GM23248 (cell line): ENCODE data around the gene NOXO1. TPM values are rescaled to one million over a fixed set of nuclear protein-coding genes. Genes with fewer than 3 reads are reported as not detected.

Experiments used
- DNase-seq: peaks from one replicate; pipeline ENCODE4 v3.0.0-alpha.2; 2015
- H2AFZ ChIP-seq: fragments of 200-600 bp; sonication (generic); 2 replicates; pipeline ENCODE4 v1.6.1; 2016; ENCODE audit warnings: antibody characterized with exemption
- H3F3A ChIP-seq: fragments of 200-600 bp; sonication (generic); 2 replicates; pipeline ENCODE4 v1.6.1; 2016; ENCODE audit warnings: mild to moderate bottlenecking, antibody characterized with exemption, mixed run types; ENCODE audit not compliant: insufficient read depth
- H3K27ac ChIP-seq: fragments of 200-600 bp; sonication (generic); 2 replicates; pipeline ENCODE4 v1.5.1; 2016; ENCODE audit warnings: mild to moderate bottlenecking
- H3K27me3 ChIP-seq: fragments of 200-600 bp; sonication (generic); replicated peaks from 2 replicates; pipeline ENCODE4 v1.6.1; 2016; ENCODE audit warnings: mild to moderate bottlenecking; ENCODE audit not compliant: insufficient read depth
- H3K36me3 ChIP-seq: fragments of 200-600 bp; sonication (generic); 2 replicates; pipeline ENCODE4 v1.6.1; 2016; ENCODE audit warnings: low read depth, mild to moderate bottlenecking
- H3K4me1 ChIP-seq: fragments of 200-600 bp; sonication (generic); 2 replicates; pipeline ENCODE4 v1.6.1; 2016; ENCODE audit warnings: mild to moderate bottlenecking; ENCODE audit not compliant: insufficient read depth
- H3K4me2 ChIP-seq: fragments of 200-600 bp; sonication (generic); one replicate; pipeline ENCODE4 v1.6.1; 2016; ENCODE audit warnings: mild to moderate bottlenecking; ENCODE audit not compliant: unreplicated experiment
- H3K4me3 ChIP-seq: fragments of 200-600 bp; sonication (generic); 2 replicates; pipeline ENCODE4 v1.5.1; 2016; ENCODE audit warnings: mild to moderate bottlenecking
- H3K79me2 ChIP-seq: fragments of 200-600 bp; sonication (generic); 2 replicates; pipeline ENCODE4 v1.6.1; 2016; ENCODE audit warnings: mild to moderate bottlenecking; ENCODE audit not compliant: insufficient read depth
- H3K9ac ChIP-seq: fragments of 200-600 bp; sonication (generic); 2 replicates; pipeline ENCODE4 v1.6.1; 2016; ENCODE audit warnings: mild to moderate bottlenecking
- H3K9me2 ChIP-seq: fragments of 200-600 bp; sonication (generic); 2 replicates; pipeline ENCODE4 v1.6.1; 2016; ENCODE audit warnings: mixed run types, mild to moderate bottlenecking, moderate library complexity; ENCODE audit not compliant: insufficient read depth
- H3K9me3 ChIP-seq: fragments of 200-600 bp; sonication (generic); one replicate; pipeline ENCODE4 v1.6.1; 2017; ENCODE audit warnings: low read depth
- H4K20me1 ChIP-seq: fragments of 200-600 bp; sonication (generic); 2 replicates; pipeline ENCODE4 v1.6.0; 2016; ENCODE audit not compliant: insufficient read depth
- EZH2 ChIP-seq: fragments of 200-600 bp; sonication (generic); IDR thresholded peaks from 2 replicates; pipeline ENCODE4 v1.6.1; 2018; ENCODE audit warnings: antibody characterized with exemption, mild to moderate bottlenecking; ENCODE audit not compliant: insufficient read depth, poor library complexity, severe bottlenecking
- EZH2phosphoT487 ChIP-seq: fragments of 200-600 bp; sonication (generic); IDR thresholded peaks from 2 replicates; pipeline ENCODE4 v1.6.1; 2018; ENCODE audit warnings: antibody characterized with exemption, moderate library complexity, mild to moderate bottlenecking, low read depth; ENCODE audit not compliant: insufficient read depth
- WGBS, 2 experiments: methylation state at CpG; one replicate each; pipeline ENCODE4 v1.1.6; 2015 to 2017; ENCODE audit warnings: low lambda C conversion rate in 2 of 2, low coverage in 1 of 2; ENCODE audit errors: missing lambda C conversion rate in 2 of 2; 5-methylcytosine and 5-hydroxymethylcytosine counted together
- in situ Hi-C: fragments of 300-500 bp; cut with MboI; formaldehyde crosslinking; loops from 2 replicates; pipeline ENCODE4 v1.15.0; 2020
- polyA plus RNA-seq: library from polyadenylated mRNA; unstranded; fragments of >200 nt; fragmentation: Nextera tagmentation; extraction: Ambion mirVana; gene quantifications from 2 replicates; pipeline ENCODE4 v1.2.1, GENCODE V29; 2016
- total RNA-seq: library from RNA; depleted of rRNA; stranded (reverse); fragments of >200 nt; shearing (Covaris generic); gene quantifications from 2 replicates; pipeline ENCODE4 v1.2.3, GENCODE V29; 2014

Gene NOXO1
- total and polyA plus RNA-seq, 2 experiments from 2014 or later: 0.23 TPM; not detected in 1

GRCh38 chr16:1989209-1990100 lies 8.2 kb upstream of the NOXO1 start, which contains the start of gene SYNGR3:
Gene SYNGR3, plus strand, starts transcription at chr16:1989970. Its CDS starts 133 bp downstream, at chr16:1990103.
- TF ChIP-seq EZH2 (peak; percentile 75), EZH2phosphoT487 (no peak)
- H3K27ac ChIP-seq: no peak within 1 kb of the TSS
- 5 to 10% methylated on average over 32 to 50 of the region's 67 CpGs for WGBS, 2 experiments
- no peaks in the 10 kb centered on the region for H3K9me3 ChIP-seq
- H4K20me1 ChIP-seq: no peaks in the 10 kb centered on the region
- H3K36me3 ChIP-seq: no peaks in the 10 kb centered on the region
- H3K9me2 ChIP-seq: no peaks in the 10 kb centered on the region
- no peak within 1 kb of the TSS for H3K4me3 ChIP-seq
- H3K4me2 ChIP-seq: no peak within 1 kb of the TSS
- peaks cover 9% of the 10 kb centered on the region; the same call in 1 of the 2 replicates for H3K79me2 ChIP-seq
- H3K4me1 ChIP-seq: no peaks in the 10 kb centered on the region
- H3F3A ChIP-seq: peaks cover 10% of the 10 kb centered on the region; the same call in 1 of the 2 replicates
- H2AFZ ChIP-seq: no peak within 1 kb of the TSS
- H3K27me3 ChIP-seq: peaks cover 21% of the 10 kb centered on the region; the same call in 1 of the 2 replicates
- in situ Hi-C loops: no loop called here
- DNase-seq: peak; percentile 66
- no peak within 1 kb of the TSS for H3K9ac ChIP-seq

GRCh38 chr16:1987198-1987597 lies 5.9 kb upstream of the NOXO1 start:
- Histone ChIP-seq H3K4me1 (no peaks in the 10 kb centered on the region), H3K9me2 (no peaks in the 10 kb centered on the region), H3K27me3 (peaks cover 21% of the 10 kb centered on the region; the same call in 1 of the 2 replicates), H4K20me1 (no peaks in the 10 kb centered on the region), H3K27ac (no peak overlapping the region), H3K79me2 (peaks cover 9% of the 10 kb centered on the region; the same call in 1 of the 2 replicates), H3K36me3 (no peaks in the 10 kb centered on the region), H3K4me3 (no peak overlapping the region), H3F3A (peaks cover 9% of the 10 kb centered on the region), H2AFZ (no peak overlapping the region), H3K4me2 (no peak overlapping the region), H3K9ac (no peak overlapping the region), H3K9me3 (no peaks in the 10 kb centered on the region)
- in situ Hi-C loops: no loop called here
- TF ChIP-seq EZH2phosphoT487 (no peak), EZH2 (no peak)
- DNase-seq: no peak
- 95 to 98% methylated on average over 9 to 10 of the region's 10 CpGs for WGBS, 2 experiments

DNA sequence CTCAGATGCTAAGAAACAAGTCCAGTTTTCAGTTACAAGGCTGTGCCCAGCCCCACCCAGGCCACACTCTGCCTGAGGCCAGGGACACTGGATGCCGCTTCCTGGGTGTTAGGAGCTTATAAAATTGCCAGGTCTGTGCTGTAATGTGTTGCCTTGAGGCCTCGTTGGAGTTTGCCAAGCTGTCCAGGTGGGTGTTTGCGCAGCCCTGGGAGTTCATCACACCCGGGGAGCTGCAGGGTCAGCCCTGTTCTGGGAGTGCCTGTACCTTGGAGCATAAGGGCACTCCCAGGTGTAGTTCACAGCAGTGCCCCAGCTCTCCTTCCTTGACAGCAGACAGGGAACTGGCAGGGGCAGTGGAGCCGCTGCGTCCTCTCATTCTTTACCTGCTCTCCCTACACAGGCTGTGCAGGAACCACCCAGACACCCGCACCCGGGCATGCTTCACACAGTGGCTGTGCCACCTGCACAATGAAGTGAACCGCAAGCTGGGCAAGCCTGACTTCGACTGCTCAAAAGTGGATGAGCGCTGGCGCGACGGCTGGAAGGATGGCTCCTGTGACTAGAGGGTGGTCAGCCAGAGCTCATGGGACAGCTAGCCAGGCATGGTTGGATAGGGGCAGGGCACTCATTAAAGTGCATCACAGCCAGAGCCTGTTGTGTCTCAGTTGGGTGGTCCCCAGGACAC lies 4.3 kb upstream of the NOXO1 start:
- Histone ChIP-seq H3K4me1 (no peaks in the 10 kb centered on the region), H3K9me2 (no peaks in the 10 kb centered on the region), H3K9me3 (no peaks in the 10 kb centered on the region), H2AFZ (no peak overlapping the region), H3F3A (peaks cover 9% of the 10 kb centered on the region), H3K79me2 (peaks cover 9% of the 10 kb centered on the region; the same call in 1 of the 2 replicates), H3K4me2 (peak overlapping the region; percentile 91), H3K27me3 (peaks cover 24% of the 10 kb centered on the region), H3K4me3 (no peak overlapping the region; the same call in 1 of the 2 replicates), H3K9ac (peak overlapping the region; percentile 82; the same call in 1 of the 2 replicates), H3K27ac (no peak overlapping the region), H4K20me1 (no peaks in the 10 kb centered on the region), H3K36me3 (no peaks in the 10 kb centered on the region)
- no peak for DNase-seq
- TF ChIP-seq EZH2phosphoT487 (no peak), EZH2 (no peak)
- in situ Hi-C loops: no loop called here
- 92 to 94% methylated on average over 14 of the region's 14 CpGs for WGBS, 2 experiments
